NCI-H187 treated with DMSO at 0.1 percent for 48 hours (cell line): Measurements from ENCODE around the gene HRK.

Experiments used
- DNase-seq: peaks from one replicate; lab custom pipeline; 2025; lab: John Stamatoyannopoulos, UW

Gene HRK

GRCh38 chr12:116867523-116867922, 13.7 kb downstream of the HRK start:
- DNase-seq: no peak

GRCh38 chr12:116864371-116865160, 16.7 kb downstream of the HRK start:
- DNase-seq: no peak

DNA sequence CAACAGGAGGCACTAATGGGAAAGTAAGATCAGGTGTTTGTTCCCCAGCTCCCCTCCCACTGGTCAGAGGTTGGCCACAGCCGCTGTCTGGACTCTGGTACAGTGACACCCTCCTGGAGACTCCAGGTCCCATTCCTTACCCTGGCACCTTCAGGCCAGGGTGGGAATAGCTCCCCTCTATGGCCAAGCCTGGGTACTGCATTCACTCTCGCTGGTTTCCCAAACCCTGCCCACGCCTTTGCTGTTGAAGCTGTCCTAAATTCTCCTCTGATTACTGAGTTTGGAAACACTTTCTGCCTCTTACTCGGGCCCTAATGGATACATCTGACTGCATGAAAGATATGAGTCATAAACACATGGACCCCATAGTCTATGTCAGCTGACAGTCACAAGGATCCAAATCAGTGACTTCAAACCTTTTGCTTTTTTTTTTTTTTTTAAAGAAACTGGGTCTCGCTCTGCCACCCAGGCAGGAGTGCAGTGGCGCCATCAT, 17.9 kb downstream of the HRK start:
- DNase-seq: no peak

DNA sequence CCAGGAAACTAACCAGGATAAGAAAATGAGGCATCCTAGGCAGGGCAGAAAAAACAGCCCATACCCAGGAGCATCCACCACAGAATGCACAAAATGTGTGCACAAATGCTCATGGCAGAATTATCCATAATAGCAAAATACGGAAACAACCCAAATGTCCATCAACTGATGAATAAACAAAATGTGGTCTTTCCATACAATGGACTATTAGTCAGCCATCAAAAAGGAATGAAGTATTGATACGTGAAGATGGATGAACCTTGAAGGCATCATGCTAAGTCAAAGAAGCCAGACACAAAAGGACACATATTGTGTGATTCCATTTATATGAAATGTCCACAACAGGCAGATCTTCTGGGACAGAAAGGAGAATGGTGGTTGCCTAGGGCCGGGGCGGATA, 19.1 kb downstream of the HRK start:
- no peak for DNase-seq

DNA sequence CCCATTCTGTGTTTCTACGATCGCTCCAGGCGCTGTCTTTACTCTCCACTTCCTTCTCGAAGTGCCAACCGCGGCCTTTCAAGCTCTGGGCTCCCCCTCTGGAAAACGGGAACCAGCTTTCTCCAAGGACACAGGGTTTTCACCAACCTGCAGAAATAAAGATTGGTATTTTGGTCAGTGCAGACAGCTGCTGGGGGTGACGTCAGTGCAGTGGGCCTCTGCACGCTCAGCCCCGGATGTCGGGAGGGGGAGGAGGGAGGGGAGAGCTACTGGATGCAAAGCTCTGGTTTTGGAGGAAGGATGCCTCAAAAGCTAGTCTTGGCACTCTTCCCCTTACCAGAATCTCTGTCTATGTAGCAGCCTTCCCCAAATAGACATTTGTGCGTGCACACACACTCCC, 19.9 kb downstream of the HRK start:
- DNase-seq: no peak

GRCh38 chr12:116860263-116860662, 21.0 kb downstream of the HRK start:
- no peak for DNase-seq

- no peak for DNase-seq
Observed at GRCh38 chr12:116859079-116859478, 22.2 kb downstream of the HRK start.

GRCh38 chr12:116856729-116857128, 24.5 kb downstream of the HRK start:
- DNase-seq: no peak

DNA sequence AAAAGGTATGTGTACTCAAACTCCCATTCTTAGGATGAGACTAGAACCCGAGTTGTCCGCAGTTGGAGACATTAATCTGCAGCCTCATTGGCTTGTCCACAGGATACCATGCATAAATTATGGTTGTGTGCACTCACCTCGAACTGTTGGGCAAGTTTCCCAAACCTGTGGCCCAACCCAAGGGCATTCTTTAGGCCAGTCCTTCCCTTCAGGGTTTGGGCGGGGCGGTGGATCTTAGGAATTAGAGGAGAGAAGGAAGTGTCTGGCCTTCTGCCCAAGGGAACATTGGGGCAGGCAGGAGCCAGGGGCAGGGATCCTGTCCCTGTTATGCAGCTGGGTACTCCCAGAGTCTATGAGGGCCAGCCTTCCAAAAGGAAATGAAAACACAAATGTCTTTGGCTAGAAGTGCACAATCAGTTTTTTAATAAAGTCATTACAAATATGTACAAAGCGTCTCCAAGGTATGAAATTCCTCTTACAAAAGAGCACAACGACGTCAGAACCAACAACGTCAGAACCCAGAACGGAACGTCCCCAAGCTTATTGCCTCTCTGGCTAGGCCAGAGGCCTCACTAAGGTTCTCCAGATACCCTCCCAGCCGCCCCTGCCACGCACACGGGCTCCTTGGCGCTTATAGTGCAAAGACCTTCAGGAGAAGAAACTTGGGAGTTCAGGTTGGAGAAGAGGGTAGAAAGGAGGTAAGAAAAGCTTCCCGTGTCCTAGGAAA, 25.3 kb downstream of the HRK start:
- DNase-seq: no peak

- DNase-seq: no peak
Observed at GRCh38 chr12:116853507-116853906, 27.7 kb downstream of the HRK start.

GRCh38 chr12:116852303-116852702, 28.9 kb downstream of the HRK start:
- DNase-seq: no peak

DNA sequence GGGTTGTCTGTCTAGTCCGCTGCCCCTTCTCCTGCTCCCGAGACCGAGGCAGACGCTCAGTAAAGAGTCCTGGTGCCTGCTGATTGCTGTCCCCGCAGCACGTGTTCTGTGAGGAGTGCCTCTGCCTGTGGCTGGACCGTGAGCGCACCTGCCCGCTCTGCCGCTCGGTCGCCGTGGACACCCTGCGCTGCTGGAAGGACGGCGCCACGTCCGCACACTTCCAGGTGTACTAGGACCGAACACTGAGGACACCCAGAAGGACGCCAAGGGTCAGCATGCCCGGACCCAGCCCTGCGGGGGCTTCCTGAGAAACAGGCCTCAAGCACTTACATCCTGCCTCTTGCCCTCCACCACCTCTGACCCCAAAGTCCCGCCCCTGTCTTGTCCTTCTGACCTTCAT, 32.0 kb downstream of the HRK start:
- DNase-seq: no peak

DNA sequence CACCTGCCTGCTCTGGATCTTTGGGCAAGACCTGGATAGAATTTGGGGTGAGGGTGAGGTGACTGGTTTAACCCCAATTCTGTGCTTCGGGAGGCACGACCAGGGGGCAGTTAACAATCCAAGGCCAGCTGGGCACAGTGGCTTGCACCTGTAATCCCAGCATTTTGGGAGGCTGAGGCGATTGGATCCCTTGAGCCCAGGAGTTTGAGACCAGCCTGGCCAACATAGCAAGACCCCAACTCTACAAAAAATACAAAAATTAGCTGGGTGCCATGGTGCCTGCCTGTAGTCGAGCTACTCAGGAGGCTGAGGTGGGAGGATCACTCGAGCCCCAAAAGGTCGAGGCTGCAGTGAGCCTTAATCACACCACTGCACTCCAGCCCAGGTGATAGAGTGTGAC, 38.2 kb downstream of the HRK start:
- DNase-seq: no peak

GRCh38 chr12:116839287-116839830, 41.9 kb downstream of the HRK start:
- DNase-seq: no peak

- DNase-seq: no peak
Observed at GRCh38 chr12:116838365-116838764, 42.9 kb downstream of the HRK start.

- no peak for DNase-seq
Observed at GRCh38 chr12:116837097-116837496, 44.1 kb downstream of the HRK start.

DNA sequence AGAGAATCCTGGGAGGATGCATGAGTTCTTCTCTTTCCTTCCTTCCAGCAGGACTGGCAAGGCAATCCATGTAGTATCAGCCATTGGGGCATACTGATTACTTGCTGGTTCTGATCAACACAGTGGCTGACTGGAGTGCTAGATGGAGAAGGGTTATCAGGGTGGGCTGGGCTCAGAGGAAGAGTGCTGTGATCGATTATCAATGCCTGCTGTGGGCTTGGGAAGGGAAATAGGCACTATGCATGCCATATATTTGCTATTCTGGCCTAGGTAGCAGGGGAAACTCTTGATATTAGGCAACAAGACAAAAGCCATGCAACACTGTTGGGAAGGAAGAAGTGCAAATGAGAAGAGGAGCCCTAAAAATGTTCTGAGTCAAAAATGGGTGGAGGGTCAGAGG, 45.8 kb downstream of the HRK start:
- DNase-seq: no peak

- no peak for DNase-seq
Observed at GRCh38 chr12:116833474-116833873, 47.8 kb downstream of the HRK start.

GRCh38 chr12:116832353-116832752, 48.9 kb downstream of the HRK start:
- DNase-seq: no peak

DNA sequence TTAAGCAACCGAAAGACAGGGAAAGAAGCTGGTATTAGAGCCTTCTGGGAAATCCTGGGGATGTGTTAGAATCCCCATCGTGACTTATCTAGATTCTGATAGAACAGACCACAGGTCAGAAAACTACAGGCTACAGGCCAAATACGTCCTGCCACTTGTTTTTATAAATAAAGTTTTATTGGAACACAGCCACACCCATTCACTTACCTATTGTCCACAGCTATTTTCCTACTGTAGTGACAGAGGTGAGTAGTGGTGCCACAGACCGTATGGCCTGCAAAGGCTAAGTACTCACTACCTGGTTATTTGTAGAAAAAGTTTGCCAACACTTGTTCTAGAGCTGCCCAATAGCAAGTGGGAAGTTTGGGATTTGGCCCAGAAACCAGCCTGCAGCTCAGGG, 53.8 kb downstream of the HRK start:
- no peak for DNase-seq

DNA sequence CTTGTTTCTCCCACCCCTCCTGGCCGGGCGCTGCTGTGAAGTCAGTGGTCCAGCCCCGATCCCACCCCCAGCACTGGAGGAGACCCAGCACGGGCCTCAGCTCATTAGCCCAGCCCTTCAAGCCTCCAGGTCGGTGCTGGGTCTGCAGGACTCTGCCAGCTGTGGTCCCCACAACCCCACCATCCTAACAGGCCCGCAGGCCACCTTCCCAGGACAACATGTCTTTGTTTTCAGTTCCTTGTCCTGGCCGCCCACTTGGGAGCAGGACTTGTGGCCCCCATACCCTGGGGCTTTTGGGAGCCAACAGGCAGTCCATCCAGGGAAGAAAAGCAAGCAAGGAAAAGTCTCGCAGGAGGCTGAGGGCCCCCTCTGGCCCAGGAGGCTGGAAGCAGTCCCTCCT, 60.0 kb downstream of the HRK start:
- DNase-seq: no peak

- DNase-seq: no peak
Observed at GRCh38 chr12:116820064-116820656, 61.1 kb downstream of the HRK start.
